ENCODE results near the gene QSOX2.

Gene QSOX2

GRCh38 chr9:136233411-136233810 is 12.2 kb downstream of the QSOX2 start:
- ChIA-PET CTCF (interaction anchor here (1.5 to 1.7 kb wide), 2 partner anchors 8 to 18 kb away, joined by 6 to 11 read pairs; no protein-coding TSS in a partner anchor), POLR2A (no interaction called here)
- DNase-seq (ENCODE audit: low read depth, low spot score): no peak
- TF ChIP-seq CTCF (IDR thresholded peaks at IDR 0.05; ENCODE audit: insufficient read depth, low read length, missing control alignments): no peak
- H3K4me3 ChIP-seq (ENCODE audit: low read depth, low read length): no peak overlapping the region

- CTCF ChIA-PET: no interaction called here
- TF ChIP-seq CTCF (IDR thresholded peaks at IDR 0.05; ENCODE audit: insufficient read depth, low read length, missing control alignments): no peak
- no peak overlapping the region for H3K4me3 ChIP-seq (ENCODE audit: low read depth, low read length)
- POLR2A ChIA-PET: no interaction called here
- no peak for DNase-seq (ENCODE audit: low read depth, low spot score)
Observed at GRCh38 chr9:136232969-136233368, 12.6 kb downstream of the QSOX2 start.

GRCh38 chr9:136231478-136232297 is 13.9 kb downstream of the QSOX2 start:
- POLR2A ChIA-PET: no interaction called here
- no peak overlapping the region for H3K4me3 ChIP-seq (ENCODE audit: low read depth, low read length)
- no peak for DNase-seq (ENCODE audit: low read depth, low spot score)
- CTCF ChIA-PET: no interaction called here
- TF ChIP-seq CTCF (IDR thresholded peaks at IDR 0.05; ENCODE audit: insufficient read depth, low read length, missing control alignments): no peak

- H3K4me3 ChIP-seq (ENCODE audit: low read depth, low read length): no peak overlapping the region
- ChIA-PET CTCF (interaction anchor here (1.5 kb wide), 1 partner anchor 12 kb away, joined by 3 read pairs; no protein-coding TSS in a partner anchor), POLR2A (no interaction called here)
- TF ChIP-seq CTCF (IDR thresholded peaks at IDR 0.05; ENCODE audit: insufficient read depth, low read length, missing control alignments): no peak
- no peak for DNase-seq (ENCODE audit: low read depth, low spot score)
Observed at GRCh38 chr9:136230773-136231172, 14.8 kb downstream of the QSOX2 start.

GRCh38 chr9:136230365-136230764 is 15.2 kb downstream of the QSOX2 start:
- ChIA-PET CTCF (interaction anchor here (1.5 kb wide), 1 partner anchor 12 kb away, joined by 3 read pairs; no protein-coding TSS in a partner anchor), POLR2A (no interaction called here)
- DNase-seq (ENCODE audit: low read depth, low spot score): no peak
- no peak overlapping the region for H3K4me3 ChIP-seq (ENCODE audit: low read depth, low read length)
- TF ChIP-seq CTCF (IDR thresholded peaks at IDR 0.05; ENCODE audit: insufficient read depth, low read length, missing control alignments): no peak

GRCh38 chr9:136229096-136230065 is 16.2 kb downstream of the QSOX2 start:
- CTCF ChIA-PET: interaction anchor here (0.9 to 5.7 kb wide), 6 partner anchors 9 to 54 kb away, joined by 3 to 66 read pairs (median 4); no protein-coding TSS in a partner anchor

More at GRCh38 chr9:136229096-136230065, 16.2 kb downstream of the QSOX2 start:
- no peak overlapping the region for H3K4me3 ChIP-seq (ENCODE audit: low read depth, low read length)
- POLR2A ChIA-PET: no interaction called here
- DNase-seq (ENCODE audit: low read depth, low spot score): no peak
- no peak for TF ChIP-seq CTCF (IDR thresholded peaks at IDR 0.05; ENCODE audit: insufficient read depth, low read length, missing control alignments)

All from AG04449 (cell line).